CD4-positive, alpha-beta T cell treated with Interferon alpha-2 for 1 hour (primary cell): ENCODE data around the gene UBTF.

ENCODE experiments used
- DNase-seq, 2 donors: peaks; one replicate each; pipeline ENCODE4 v3.0.0-alpha.2; 2020 to 2022

The UBTF gene

DNA sequence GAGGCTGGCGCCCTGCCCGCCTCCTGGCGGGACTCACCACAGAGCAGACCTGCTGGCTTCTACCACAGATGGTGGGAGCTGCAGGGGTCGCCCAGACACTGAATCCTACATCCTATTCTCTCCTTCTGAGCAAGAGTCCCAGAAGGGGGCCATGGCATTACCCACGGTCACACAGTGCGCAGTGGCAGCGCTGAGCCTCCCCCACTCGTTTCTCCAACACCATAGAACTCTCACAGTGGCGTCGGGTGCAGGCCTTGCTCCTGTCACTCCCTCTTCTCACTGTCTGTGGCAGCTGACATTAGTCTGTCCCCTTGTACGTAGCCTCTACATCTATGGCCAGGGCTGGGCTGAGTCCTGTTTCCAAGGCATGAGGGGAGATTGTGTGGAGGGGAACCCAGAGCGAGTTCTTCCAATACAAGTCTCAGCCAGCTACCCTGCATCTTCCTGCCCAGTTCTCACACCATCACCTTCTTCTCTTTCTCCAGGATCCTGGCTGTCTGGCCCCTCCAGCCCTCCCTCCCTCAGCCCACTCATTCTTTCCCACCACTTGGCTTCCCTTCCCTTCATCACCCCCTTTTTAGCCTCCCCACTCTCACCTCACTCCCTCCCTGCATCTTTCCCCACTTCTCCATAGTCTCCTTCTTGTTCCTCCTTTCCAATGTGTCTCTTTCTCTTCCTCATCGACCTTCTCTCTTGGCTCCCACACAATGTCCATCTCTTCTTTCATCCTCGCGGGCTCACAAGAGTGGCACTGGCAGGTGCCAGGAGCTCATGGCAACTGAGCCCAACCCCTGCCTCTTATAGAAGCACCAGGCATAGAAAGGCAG is 5.9 kb downstream of the UBTF start:
- DNase-seq, result no peak

DNA sequence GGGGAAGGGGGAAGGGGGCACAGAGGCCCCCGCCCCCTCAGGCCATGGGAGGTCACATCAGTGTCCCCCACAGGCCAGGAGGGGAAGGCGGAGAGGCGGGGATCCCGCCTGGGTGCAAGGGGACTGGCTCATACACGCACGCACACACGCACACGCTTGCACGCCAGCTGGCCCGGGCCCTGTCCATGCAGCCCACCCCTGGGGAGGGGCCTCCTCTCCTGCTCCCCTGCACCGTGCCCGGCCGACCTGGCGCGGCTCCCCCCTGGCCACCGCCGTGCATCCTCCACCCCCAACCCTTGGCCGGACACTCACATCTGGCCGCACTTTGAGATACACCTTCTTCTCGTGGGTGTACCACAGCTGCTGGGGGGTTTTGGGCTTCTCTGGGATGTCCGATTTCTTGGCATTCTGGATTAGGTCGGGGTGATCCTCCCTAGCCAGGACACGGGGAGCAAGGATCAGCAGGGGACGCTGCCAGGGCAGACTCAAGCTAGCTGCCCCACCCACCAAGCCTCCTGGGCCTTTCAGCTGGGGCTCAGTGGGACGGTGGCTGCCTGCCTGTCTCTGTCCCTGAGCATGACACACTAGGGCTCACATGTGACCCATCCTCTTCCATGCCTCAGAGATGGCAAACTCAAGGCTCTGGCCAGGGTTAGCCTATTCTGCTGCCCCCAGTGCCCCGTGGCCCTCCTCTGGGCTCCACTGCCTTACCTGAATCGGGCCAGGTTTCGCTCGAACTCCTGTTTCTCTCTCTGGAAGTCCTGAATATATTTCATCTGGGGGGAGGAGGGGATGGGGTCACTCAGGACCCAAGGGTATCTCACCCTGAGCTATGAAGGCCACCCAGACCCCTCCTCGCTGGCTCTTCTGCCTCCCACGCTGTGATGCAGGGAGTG is 6.7 kb downstream of the UBTF start:
- DNase-seq, result no peak

DNA sequence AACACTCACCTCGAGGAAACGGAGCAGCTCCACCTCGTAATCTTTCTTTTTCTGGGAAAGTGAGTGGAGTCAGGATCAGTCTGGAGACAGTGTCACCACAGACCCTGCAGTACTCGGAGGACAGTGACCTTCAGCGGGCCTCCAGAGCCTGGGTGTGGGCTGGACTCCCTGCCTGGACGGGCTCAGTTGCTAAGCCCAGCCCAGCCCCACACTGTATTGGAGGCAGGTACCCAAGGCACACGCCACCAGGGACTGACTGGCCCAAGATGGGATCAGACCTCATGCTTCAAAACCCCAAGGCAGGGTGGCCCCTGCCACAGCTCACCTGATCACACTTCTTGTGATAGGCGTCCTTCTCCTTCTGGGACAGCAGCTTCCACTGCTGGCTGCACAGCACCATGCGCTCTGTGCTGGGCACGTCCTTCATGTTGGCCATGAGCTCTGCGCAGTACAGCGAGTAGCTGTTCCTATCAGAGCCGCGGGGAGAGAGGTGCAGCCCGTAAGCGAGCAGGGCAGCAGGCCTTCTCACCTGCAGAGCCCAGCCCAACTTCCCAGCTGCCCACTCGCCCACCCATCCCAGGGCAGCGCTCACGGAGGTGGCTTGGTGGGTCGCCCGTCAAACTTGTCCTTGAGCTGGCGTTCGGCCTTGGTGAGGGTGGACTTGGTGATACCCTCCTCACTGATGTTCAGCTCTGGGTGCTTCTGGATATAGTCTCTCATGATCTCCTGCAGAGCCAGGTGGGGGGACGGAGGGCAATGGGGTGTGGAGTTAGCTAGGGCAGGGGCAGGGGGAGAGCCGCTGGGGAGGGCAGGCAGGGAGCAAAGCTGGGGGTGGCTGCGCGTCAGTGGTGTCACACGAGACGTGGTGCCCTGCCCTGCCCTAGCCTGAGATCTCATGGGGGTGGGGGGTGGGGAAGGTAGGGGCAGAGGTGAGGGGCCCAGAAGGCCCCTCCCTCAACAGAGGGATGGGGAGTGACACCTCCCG is 7.9 kb downstream of the UBTF start:
- DNase-seq, result no peak

DNA sequence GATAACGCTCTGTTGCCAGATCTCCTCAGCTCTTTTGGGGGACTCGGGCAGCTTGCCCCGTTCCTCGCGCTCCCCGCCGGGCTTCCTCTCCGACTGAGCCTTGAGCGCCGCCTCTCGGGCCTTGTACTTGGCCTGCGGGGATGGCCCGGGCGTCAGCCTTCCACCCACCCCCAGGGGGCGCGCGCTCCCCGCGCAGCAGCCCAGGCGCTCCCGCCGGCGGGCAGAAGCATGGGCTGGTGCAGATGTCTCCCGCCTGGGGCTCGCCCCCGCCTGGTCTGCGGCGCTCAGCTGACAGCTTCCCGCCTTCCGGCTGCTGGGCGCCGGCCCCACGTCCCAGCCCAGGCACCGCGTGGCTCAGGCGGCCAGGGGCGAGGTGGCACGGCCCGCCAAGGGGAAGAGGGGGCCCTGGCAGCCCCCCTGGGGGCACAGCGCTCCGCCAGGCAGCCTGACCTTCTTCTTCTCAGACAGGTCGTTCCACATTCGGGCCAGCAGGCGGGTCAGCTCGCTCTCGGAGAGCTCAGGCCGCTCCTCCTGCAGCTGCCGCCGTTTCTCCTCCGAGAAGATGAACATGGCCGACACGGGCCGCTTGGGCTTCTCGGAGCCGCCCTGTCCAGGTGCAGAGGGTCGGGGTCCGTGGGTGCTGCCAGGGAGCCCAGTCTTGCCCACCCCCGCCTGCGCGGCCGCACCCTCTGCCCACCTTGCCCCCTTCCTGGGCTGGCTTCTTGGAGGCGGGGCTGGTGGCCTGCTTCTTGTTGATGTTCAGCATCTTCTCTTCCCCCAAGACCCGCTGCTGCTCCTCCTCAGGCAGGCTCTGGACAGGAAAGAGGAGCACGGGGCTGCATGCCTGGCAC is 8.9 kb downstream of the UBTF start:
- DNase-seq, result peak; percentile 91 to 94

DNA sequence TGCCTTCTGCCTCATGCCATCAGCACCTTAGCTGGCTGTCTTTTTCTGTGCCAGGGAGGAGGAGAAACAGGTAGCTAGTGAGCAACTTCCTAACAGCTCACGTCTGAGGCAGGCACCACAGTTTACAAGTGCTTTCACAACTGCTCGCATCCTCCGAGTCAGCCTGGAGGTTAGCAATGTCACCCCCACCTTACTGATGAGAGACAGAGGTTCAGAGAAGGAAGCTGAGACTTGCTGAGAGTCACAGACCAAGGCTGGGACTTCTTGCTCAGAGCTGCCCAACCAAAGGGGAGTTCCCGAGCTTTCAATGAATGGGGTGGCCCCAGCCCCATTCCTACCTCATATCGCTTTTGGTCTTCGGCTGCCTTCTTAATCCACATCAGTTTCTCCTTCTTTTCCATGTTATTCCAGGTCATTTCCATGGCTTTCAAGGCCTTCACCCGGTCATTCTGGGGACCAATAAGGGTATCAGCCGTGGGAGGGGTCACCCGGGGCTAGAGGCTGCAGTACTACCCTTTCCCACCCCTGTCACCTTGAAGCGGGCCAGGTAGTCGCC is 9.6 kb downstream of the UBTF start:
- no peak for DNase-seq

DNA sequence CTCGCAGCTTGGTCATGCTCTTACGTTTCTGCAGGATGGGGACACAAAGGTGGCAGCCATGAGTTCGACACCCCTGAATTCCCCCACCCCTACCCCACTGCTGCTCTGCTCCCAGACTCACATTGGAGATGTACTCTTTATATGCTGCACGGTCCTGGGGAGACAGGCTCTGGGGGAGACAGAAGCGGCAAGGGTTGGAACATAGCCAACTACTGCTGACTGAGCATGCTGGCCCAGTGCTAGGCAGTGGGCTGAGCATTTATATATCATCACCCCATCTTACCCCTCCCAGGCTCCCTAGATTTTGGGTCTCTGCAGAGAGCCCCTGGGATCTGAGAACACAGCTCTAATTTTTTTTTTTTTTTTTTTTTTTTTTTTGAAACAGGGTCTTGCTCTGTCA is 11.7 kb downstream of the UBTF start:
- no peak for DNase-seq

DNA sequence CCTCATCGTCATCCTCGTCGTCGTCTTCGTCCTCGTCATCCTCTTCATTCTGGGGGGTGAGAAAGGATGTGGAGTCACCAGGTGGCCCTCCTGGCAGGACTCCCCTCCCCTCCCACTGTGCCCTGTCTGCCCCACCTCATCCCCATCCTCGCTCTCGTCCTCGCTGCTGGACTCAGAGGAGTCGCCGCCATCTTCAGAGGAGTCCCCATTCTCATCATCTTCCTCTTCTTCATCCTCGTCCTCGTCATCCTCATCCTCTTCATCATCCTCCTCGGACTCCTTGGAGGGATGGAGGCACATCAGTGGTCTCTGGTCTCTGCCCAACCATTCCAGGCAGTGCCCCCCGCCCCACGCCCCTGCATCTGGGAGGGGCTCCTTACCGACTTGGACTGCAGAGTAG is 12.2 kb downstream of the UBTF start:
- DNase-seq, result no peak

DNA sequence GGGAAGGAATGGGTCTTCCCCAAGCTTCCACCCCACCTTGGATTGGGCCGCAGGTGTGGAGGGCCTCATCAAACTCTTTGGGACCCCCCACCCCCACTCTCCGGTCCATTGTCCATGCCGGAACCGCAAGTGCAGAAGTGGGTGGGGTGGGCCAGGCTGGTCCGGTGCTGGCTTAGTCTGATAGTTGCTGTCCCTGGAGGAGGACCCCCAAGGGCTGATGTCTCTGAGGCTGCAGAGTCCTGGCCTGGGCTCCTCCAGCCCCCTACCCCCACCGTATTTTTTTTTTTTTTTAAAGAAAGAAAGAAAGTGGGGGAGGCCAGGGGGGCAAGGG is 12.7 kb downstream of the UBTF start:
- no peak for DNase-seq

DNA sequence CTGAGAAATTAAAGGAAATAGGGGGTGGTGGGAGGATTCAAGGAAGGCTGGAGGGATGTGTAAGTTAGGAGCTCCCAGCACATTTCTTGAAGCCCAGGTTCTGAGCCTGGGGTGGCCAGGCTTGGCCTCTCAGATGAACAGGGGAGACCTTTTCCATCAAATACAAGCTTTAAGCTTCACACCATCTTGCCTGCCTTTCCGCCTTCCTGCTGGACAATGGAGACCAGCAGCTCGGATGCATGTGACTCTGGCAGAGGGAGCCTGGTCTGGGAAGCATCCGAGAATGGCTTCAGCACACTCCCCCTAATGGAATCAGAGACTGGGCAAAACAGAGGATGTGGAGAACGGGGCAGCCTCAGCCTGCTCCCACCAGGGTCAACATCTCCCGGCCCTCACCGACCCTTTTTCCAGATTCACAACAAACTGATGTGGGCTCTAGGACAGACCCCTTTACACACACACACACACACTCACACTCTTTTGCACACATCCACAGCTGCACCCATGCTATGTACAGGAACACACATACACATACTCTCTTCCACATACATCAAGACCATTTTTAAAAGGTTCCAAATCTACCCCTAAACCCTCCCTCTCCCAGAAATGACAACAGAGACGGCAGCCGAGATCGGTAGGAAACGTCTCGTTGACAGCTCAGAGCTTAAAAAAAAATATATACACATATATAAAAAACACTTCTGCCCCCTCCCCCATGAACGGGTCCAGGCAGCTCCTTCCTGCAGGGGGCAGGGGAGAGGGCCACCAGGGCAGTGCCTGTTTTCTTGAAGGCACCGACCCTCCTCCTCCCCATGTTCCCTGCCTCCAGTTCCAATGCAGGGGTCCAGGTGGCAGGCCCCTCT is 13.3 kb downstream of the UBTF start:
- no peak for DNase-seq

DNA sequence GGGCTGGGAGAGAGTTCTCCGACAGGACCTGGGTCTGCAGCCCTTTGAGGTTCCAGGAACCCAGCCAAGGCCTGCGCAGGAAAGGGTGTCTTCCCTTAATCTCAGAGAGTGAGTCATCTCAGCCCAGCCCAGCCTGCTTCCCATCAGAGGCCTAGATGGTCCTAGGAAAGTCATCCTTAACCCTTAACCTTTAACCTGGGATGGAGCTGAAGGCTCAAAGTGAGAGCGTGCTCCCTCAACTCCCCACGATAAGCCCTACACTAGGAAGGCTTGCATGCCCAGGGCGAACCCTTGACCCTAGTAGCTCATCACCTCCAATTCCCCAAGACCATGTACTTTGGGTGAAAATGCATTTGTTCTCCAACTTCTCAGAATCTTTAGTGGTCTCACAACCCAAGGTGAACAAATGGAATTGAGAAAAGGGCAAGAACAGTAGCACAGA is 15.0 kb downstream of the UBTF start:
- no peak for DNase-seq

DNA sequence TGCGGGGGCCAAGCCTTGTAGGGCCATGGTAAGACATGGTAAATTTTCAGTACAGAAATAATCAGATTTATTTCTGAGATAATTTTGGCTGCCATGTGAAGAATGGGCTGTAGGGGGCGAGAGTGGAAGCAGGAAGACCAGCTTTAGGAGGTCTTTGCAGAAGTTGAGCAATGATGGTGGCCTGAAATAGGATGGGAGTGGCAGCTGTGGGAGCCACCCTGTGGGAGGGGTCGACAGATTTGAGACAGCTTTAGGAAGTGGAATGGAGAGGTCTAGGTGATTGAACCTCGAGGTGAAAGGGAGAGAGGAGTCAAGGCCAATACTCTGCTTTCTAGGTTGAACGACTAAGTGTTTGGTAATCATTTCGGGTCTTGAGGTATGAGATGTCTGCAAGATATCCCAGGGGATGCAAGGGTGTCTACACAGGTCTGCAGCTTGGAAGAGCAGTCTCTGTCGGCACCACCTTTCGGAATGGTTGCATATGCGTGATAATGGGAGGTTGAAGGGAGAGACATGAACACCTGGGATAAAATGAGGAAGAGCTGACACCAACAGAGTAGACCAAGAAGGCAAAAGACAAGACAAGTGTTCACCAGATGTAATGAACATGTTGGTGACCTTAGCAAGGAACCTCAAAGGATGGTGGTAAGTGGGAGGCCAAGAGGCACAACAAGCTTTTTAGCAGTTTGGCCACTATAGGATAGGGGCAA is 15.6 kb downstream of the UBTF start:
- DNase-seq, result peak; percentile 58 to 73

DNA sequence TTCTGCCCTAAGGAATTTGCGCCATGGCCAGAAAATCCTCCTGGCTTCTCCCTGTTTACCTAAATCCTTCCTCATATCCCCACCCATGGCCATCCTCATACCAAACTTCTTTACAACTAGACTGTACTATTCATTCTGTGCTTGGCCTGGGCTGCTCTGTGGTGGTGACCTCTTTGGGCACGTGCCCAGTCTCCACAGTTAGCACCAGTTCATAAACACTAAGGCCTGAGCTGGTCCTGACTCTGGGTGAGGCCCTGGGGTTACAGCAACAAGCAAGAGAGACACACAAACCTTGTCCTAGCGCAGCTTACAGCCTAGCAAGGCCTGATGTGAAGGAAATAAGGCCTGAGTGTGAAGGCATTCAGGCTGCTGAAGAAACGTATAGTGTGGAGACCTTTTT is 16.7 kb downstream of the UBTF start:
- DNase-seq, result no peak

DNA sequence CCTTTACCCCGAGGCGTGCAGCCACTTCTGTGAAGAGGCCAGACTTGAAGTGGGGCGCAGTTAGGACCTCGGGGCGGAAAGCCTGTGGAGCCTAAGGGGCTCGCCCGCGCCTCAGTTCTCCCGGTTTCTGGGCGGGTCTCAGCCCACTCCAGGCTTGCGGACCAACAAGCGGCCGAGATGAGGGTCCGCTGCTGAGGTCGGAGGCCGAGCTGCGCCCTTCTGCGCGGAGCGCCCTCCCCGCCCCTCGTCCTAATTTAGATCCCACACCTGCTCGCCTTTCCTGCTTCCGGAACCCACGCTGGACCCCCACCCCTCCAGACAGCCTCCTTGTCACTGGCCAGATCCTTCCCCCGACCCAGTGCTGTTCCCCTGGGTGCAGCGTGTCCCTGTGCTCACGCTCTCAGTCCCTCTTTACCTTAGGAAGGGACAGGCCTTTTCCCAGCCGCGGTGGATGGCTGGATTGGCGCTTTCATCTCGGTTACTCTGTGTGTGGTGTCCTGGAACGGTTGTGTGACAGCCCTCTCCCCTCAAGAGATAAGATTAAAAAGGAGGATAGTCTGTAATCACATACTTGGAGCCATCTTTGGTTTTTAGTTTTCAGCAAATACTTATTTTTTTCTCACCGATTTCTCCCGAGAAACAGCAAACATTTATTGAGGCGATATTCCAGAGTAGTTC is 18.9 kb downstream of the UBTF start:
- DNase-seq, result no peak

DNA sequence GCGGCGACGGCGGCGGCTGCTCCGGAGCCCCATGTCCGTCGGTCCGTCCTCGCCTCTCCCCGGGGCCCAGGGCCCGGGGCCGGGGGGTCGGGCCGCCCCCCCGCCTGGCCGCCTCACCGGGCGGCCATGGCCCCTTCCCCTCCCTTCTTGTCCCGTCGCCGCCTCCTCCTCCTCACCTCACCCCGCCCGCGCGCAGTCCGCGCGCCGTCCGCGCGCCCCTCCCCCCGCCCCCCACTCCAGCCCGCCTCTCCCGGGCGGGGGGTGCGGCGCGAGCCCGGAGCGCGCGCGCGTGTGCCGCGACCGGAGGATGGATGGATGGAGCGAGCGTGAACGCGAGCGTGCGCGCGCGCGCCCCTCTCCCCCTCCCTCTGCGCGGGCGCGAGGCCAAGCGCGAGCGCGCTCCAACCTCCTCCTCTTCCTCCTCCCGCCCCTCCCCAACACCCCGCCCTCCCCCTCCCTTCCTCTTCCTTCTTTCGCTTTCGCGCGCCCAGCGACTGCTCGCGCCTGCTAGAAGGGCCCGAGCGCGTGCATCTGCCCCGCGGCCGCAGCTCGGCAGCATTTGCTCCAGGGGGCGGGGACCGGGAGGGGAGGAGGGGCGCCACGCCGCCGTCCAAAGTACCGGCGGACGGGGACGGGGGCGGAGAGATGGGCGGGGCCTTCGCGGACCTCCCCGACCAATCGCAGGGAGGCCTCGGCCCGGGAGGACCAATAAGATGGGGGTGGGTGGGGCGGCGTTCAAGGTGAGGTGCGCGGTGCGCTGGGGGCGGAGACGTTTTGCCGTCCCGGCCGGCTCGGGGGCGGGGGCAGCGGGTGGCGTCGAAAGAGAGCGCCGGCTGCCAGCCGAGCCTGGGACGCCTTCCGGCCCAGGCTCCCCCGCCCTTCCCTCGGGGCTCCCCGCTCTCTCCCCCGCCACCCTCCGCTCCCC is 19.7 kb downstream of the UBTF start, which contains the start of gene ATXN7L3:
Gene ATXN7L3 (minus strand): TSS at position 332 of the 925 bp plus-strand sequence. CDS start 1,814 bp downstream, outside the sequence.
- peak; percentile 99 to 100 for DNase-seq

DNA sequence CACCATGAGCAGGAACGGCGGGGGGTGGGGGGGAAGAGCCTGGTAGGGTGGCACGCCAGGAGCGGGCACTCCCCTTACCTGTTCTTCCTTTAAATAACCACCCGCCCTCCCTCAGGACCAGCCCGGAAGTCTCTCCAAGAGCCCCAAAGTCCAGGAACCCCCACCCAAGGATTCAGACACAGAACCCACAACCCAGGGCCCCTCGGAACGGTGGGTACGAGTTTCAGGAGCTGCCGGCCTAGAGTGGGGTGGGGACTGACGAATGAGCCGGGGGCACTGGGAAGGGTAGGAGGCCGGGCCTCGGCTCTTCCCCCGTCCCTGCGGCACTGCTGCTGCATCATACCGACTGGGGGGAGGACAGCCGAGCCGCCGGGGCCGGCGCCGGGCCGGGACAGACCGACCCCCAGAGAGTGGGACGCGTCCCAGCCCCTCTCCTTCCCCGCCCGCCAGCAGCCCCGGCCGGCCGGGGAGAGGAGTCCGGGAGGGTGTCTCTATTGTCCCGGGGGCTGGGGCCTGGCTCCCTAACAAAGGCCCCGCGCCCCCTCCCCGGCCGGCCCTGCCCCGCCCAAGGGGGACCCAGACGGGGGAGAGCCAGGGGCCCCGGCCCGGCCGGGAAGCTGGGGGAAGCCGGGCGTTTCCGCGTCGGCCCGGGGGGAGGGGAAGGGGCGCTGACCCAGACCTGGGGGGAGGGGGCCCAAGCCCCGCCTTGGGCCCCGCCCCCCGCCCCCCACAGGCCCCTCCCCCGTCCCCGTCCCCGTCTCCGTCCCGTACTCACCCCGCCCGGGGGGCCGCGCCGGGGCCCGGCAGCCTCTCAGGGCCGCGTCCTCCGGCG is 20.5 kb downstream of the UBTF start:
- peak; percentile 59 to 73 for DNase-seq

DNA sequence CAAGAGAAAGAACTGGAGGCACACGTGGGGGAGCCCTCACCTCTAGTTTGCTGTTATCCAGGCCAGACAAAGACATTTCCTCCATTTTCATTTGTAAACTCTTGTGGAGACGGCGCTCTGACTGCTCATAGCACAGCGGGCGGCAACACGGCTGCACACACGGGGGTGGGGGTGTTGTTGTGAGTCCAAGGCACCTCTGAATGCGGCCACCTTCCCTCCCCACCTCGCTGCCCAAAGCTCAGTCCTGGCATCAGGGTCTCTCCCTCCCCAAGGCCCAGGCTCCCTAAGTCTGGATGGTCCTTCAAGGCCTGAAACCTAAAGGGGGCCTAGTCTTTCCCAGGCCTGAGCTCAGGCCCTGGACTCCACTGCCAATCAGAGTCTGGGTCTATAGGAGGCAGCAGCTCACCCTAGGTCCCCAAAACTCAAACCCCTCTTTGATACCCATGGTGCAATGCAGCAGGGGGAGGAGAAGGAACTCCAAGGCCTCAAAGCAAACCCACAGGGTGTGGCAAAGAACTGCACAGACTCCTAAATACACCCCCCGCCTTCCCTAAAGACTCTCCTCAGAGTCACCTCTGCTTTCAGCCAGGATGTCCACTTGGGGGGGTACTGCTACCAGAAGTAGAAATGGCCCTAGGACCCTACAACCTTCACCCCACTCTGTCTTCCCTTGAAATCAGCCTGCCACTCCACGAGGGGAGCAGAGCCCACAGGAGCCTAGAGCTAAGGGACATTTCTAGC is 21.3 kb downstream of the UBTF start:
- DNase-seq, result peak; percentile 63 to 78
